Measurements from ENCODE around the gene HNF1B.

DNA sequence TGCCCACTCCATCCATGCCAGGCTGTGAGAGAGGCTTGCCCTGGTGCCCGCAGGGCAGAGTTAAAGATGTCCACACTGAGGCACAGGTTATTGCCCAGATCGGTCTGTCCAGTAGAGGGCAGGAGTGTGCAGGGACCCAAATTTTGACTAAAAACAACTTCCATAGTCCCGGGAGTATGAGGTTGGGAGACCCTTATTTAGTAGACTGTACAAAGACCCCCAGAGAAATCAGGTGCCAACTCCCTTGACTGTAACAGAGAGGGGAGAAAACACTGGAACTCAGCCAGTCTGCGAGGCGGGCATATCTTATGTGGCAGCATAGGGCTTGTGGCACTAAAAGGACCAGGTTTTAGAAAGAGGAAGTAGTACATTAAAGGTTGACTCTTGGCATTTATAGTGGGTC lies 43.4 kb downstream of the HNF1B start:
- TF ChIP-seq, protein P1, sequence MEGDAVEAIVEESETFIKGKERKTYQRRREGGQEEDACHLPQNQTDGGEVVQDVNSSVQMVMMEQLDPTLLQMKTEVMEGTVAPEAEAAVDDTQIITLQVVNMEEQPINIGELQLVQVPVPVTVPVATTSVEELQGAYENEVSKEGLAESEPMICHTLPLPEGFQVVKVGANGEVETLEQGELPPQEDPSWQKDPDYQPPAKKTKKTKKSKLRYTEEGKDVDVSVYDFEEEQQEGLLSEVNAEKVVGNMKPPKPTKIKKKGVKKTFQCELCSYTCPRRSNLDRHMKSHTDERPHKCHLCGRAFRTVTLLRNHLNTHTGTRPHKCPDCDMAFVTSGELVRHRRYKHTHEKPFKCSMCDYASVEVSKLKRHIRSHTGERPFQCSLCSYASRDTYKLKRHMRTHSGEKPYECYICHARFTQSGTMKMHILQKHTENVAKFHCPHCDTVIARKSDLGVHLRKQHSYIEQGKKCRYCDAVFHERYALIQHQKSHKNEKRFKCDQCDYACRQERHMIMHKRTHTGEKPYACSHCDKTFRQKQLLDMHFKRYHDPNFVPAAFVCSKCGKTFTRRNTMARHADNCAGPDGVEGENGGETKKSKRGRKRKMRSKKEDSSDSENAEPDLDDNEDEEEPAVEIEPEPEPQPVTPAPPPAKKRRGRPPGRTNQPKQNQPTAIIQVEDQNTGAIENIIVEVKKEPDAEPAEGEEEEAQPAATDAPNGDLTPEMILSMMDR (IDR thresholded peaks at IDR 0.05): peak; percentile 72 to 85 (median 84)
- TF ChIP-seq POLR2A (IDR thresholded peaks at IDR 0.05): no peak

All from right lobe of liver (tissue), 4 donors.